ENCODE data around the gene RBM20.

The RBM20 gene

GRCh38 chr10:110840225-110840922 is 196.2 kb downstream of the RBM20 start (continued):
- TF ChIP-seq PATZ1 (CRISPR knock-in tag; IDR thresholded peaks at IDR 0.05; ENCODE audit: borderline replicate concordance) (no peak), GLIS3 (CRISPR knock-in tag; IDR thresholded peaks at IDR 0.05) (no peak)

- ATAC-seq, result no peak
- no peak for TF ChIP-seq POU6F1 (CRISPR knock-in tag; IDR thresholded peaks at IDR 0.05; ENCODE audit: borderline replicate concordance, low read depth)
- no peak for TF ChIP-seq ZNF8 (CRISPR knock-in tag; IDR thresholded peaks at IDR 0.05)
- no peak for TF ChIP-seq TSHZ2 (CRISPR knock-in tag; IDR thresholded peaks at IDR 0.05)
- no peak for TF ChIP-seq PATZ1 (CRISPR knock-in tag; IDR thresholded peaks at IDR 0.05; ENCODE audit: borderline replicate concordance)
- TF ChIP-seq OSR1 (CRISPR knock-in tag; IDR thresholded peaks at IDR 0.05), result no peak
- no peak for TF ChIP-seq ZFP3 (CRISPR knock-in tag; IDR thresholded peaks at IDR 0.05)
- no peak for TF ChIP-seq CREB5 (CRISPR knock-in tag; IDR thresholded peaks at IDR 0.05; ENCODE audit: low read depth)
- no peak for TF ChIP-seq ARNTL (CRISPR knock-in tag; IDR thresholded peaks at IDR 0.05; ENCODE audit: borderline replicate concordance, low read depth)
Observed at GRCh38 chr10:110840923-110841428, 196.8 kb downstream of the RBM20 start.

GRCh38 chr10:110841767-110842267 is 197.7 kb downstream of the RBM20 start:
- TF ChIP-seq RARB (CRISPR knock-in tag; IDR thresholded peaks at IDR 0.05) (no peak), TCF4 (CRISPR knock-in tag; IDR thresholded peaks at IDR 0.05; ENCODE audit: borderline replicate concordance) (no peak)

GRCh38 chr10:110842326-110842904 is 198.3 kb downstream of the RBM20 start:
- ATAC-seq, result no peak

More at GRCh38 chr10:110841767-110842267, 197.7 kb downstream of the RBM20 start:
- ATAC-seq, result no peak

More at GRCh38 chr10:110842326-110842904, 198.3 kb downstream of the RBM20 start:
- TF ChIP-seq TOX (CRISPR knock-in tag; IDR thresholded peaks at IDR 0.05; ENCODE audit: borderline replicate concordance) (no peak), PPARA (CRISPR knock-in tag; IDR thresholded peaks at IDR 0.05; ENCODE audit: borderline replicate concordance) (no peak), RARB (CRISPR knock-in tag; IDR thresholded peaks at IDR 0.05) (no peak), ZFP30 (CRISPR knock-in tag; IDR thresholded peaks at IDR 0.05) (no peak), BACH2 (CRISPR knock-in tag; IDR thresholded peaks at IDR 0.05; ENCODE audit: borderline replicate concordance) (no peak), POU6F1 (CRISPR knock-in tag; IDR thresholded peaks at IDR 0.05; ENCODE audit: borderline replicate concordance, low read depth) (no peak), ARNTL (CRISPR knock-in tag; IDR thresholded peaks at IDR 0.05; ENCODE audit: borderline replicate concordance, low read depth) (no peak), ZNF565 (CRISPR knock-in tag; conservative IDR thresholded peaks at IDR 0.05; ENCODE audit: low read depth) (no peak), ISL1 (CRISPR knock-in tag; IDR thresholded peaks at IDR 0.05) (no peak), CSRNP3 (CRISPR knock-in tag; IDR thresholded peaks at IDR 0.05) (no peak), ESRRG (CRISPR knock-in tag; IDR thresholded peaks at IDR 0.05) (no peak), ZFP3 (CRISPR knock-in tag; IDR thresholded peaks at IDR 0.05) (no peak)

Measured in SK-N-SH treated with all-trans-retinoic acid at 6 μM for 48 hours (cell line).